Measurements from ENCODE around the gene RHOG.
"Not testable (repeated sequence)": the region's sequence is repeated elsewhere in the genome, so short reads cannot be mapped to it uniquely, and the experiment has no call there.

The RHOG gene

GRCh38 chr11:3815845-3816244 lies 24.9 kb downstream of the RHOG start:
- Histone ChIP-seq H3K4me1 (ENCODE audit: control insufficient read depth in 5 of 5, insufficient read depth in 5 of 5, low read length in 5 of 5) (no peaks in the 10 kb centered on the region), H3K27me3 (ENCODE audit: control insufficient read depth in 5 of 5, insufficient read depth in 4 of 5, low read length in 5 of 5) (no peaks in the 10 kb centered on the region), H3K4me3 (ENCODE audit: low read depth in 1 of 5, low read length in 5 of 5) (no peak overlapping the region), H3K9ac (ENCODE audit: low read length in 5 of 5) (no peak overlapping the region), H3K36me3 (ENCODE audit: control insufficient read depth in 5 of 5, insufficient read depth in 5 of 5, low read length in 5 of 5) (peaks cover 0 to 4% (median 0%) of the 10 kb centered on the region in 5 donors), H3K27ac (ENCODE audit: low read depth, low read length) (no peak overlapping the region), H3K9me3 (ENCODE audit: control insufficient read depth in 5 of 5, low read length in 5 of 5) (no peaks in the 10 kb centered on the region)

GRCh38 chr11:3814832-3815231 lies 25.9 kb downstream of the RHOG start:
- not testable (repeated sequence) for H3K4me1 ChIP-seq (ENCODE audit: control insufficient read depth in 5 of 5, insufficient read depth in 5 of 5, low read length in 5 of 5); H3K9me3 ChIP-seq (ENCODE audit: control insufficient read depth in 5 of 5, low read length in 5 of 5); H3K9ac ChIP-seq (ENCODE audit: low read length in 5 of 5); H3K27ac ChIP-seq (ENCODE audit: low read depth, low read length); H3K36me3 ChIP-seq (ENCODE audit: control insufficient read depth in 5 of 5, insufficient read depth in 5 of 5, low read length in 5 of 5); H3K4me3 ChIP-seq (ENCODE audit: low read depth in 1 of 5, low read length in 5 of 5); H3K27me3 ChIP-seq (ENCODE audit: control insufficient read depth in 5 of 5, insufficient read depth in 4 of 5, low read length in 5 of 5)

GRCh38 chr11:3810951-3811350 lies 29.8 kb downstream of the RHOG start:
- H3K27ac ChIP-seq (ENCODE audit: low read depth, low read length), result no peak overlapping the region
- H3K9me3 ChIP-seq (ENCODE audit: control insufficient read depth in 5 of 5, low read length in 5 of 5), result no peaks in the 10 kb centered on the region
- no peak overlapping the region for H3K4me3 ChIP-seq (ENCODE audit: low read depth in 1 of 5, low read length in 5 of 5)
- peaks cover 0 to 4% (median 0%) of the 10 kb centered on the region in 5 donors for H3K36me3 ChIP-seq (ENCODE audit: control insufficient read depth in 5 of 5, insufficient read depth in 5 of 5, low read length in 5 of 5)
- H3K4me1 ChIP-seq (ENCODE audit: control insufficient read depth in 5 of 5, insufficient read depth in 5 of 5, low read length in 5 of 5), result peaks cover 3 to 18% (median 15%) of the 10 kb centered on the region in 5 donors
- no peaks in the 10 kb centered on the region for H3K27me3 ChIP-seq (ENCODE audit: control insufficient read depth in 5 of 5, insufficient read depth in 4 of 5, low read length in 5 of 5)
- H3K9ac ChIP-seq (ENCODE audit: low read length in 5 of 5), result no peak overlapping the region

GRCh38 chr11:3810446-3810845 lies 30.3 kb downstream of the RHOG start:
- no peaks in the 10 kb centered on the region for H3K9me3 ChIP-seq (ENCODE audit: control insufficient read depth in 5 of 5, low read length in 5 of 5)
- no peak overlapping the region for H3K27ac ChIP-seq (ENCODE audit: low read depth, low read length)
- H3K4me3 ChIP-seq (ENCODE audit: low read depth in 1 of 5, low read length in 5 of 5), result no peak overlapping the region
- H3K36me3 ChIP-seq (ENCODE audit: control insufficient read depth in 5 of 5, insufficient read depth in 5 of 5, low read length in 5 of 5), result peaks cover 0 to 4% (median 0%) of the 10 kb centered on the region in 5 donors
- no peak overlapping the region for H3K9ac ChIP-seq (ENCODE audit: low read length in 5 of 5)
- peaks cover 3 to 18% (median 15%) of the 10 kb centered on the region in 5 donors for H3K4me1 ChIP-seq (ENCODE audit: control insufficient read depth in 5 of 5, insufficient read depth in 5 of 5, low read length in 5 of 5)
- no peaks in the 10 kb centered on the region for H3K27me3 ChIP-seq (ENCODE audit: control insufficient read depth in 5 of 5, insufficient read depth in 4 of 5, low read length in 5 of 5)

GRCh38 chr11:3809624-3809928 lies 31.2 kb downstream of the RHOG start:
- H3K27me3 ChIP-seq (ENCODE audit: control insufficient read depth in 5 of 5, insufficient read depth in 4 of 5, low read length in 5 of 5), result no peaks in the 10 kb centered on the region
- H3K9me3 ChIP-seq (ENCODE audit: control insufficient read depth in 5 of 5, low read length in 5 of 5), result no peaks in the 10 kb centered on the region
- no peak overlapping the region for H3K9ac ChIP-seq (ENCODE audit: low read length in 5 of 5)
- H3K4me3 ChIP-seq (ENCODE audit: low read depth in 1 of 5, low read length in 5 of 5), result no peak overlapping the region
- H3K36me3 ChIP-seq (ENCODE audit: control insufficient read depth in 5 of 5, insufficient read depth in 5 of 5, low read length in 5 of 5), result peaks cover 0 to 4% (median 0%) of the 10 kb centered on the region in 5 donors
- peaks cover 3 to 18% (median 15%) of the 10 kb centered on the region in 5 donors for H3K4me1 ChIP-seq (ENCODE audit: control insufficient read depth in 5 of 5, insufficient read depth in 5 of 5, low read length in 5 of 5)
- no peak overlapping the region for H3K27ac ChIP-seq (ENCODE audit: low read depth, low read length)

GRCh38 chr11:3808861-3809623 lies 31.7 kb downstream of the RHOG start:
- no peaks in the 10 kb centered on the region for H3K9me3 ChIP-seq (ENCODE audit: control insufficient read depth in 5 of 5, low read length in 5 of 5)
- H3K9ac ChIP-seq (ENCODE audit: low read length in 5 of 5), result peak overlapping the region in 4 of 5 donors; percentile 74 to 93 (median 78)
- H3K4me3 ChIP-seq (ENCODE audit: low read depth in 1 of 5, low read length in 5 of 5), result peak overlapping the region; percentile 23 to 92 (median 86)
- peaks cover 0 to 4% (median 0%) of the 10 kb centered on the region in 5 donors for H3K36me3 ChIP-seq (ENCODE audit: control insufficient read depth in 5 of 5, insufficient read depth in 5 of 5, low read length in 5 of 5)
- no peak overlapping the region for H3K27ac ChIP-seq (ENCODE audit: low read depth, low read length)
- H3K4me1 ChIP-seq (ENCODE audit: control insufficient read depth in 5 of 5, insufficient read depth in 5 of 5, low read length in 5 of 5), result peaks cover 3 to 18% (median 15%) of the 10 kb centered on the region in 5 donors
- H3K27me3 ChIP-seq (ENCODE audit: control insufficient read depth in 5 of 5, insufficient read depth in 4 of 5, low read length in 5 of 5), result no peaks in the 10 kb centered on the region

GRCh38 chr11:3807909-3808860 lies 32.6 kb downstream of the RHOG start, which contains the start of gene PGAP2:
Gene PGAP2 (plus strand): TSS chr11:3808560. CDS start chr11:3811260, 2,700 bp downstream.
- peaks cover 0 to 4% (median 0%) of the 10 kb centered on the region in 5 donors for H3K36me3 ChIP-seq (ENCODE audit: control insufficient read depth in 5 of 5, insufficient read depth in 5 of 5, low read length in 5 of 5)
- no peak within 1 kb of the TSS for H3K27ac ChIP-seq (ENCODE audit: low read depth, low read length)
- H3K4me3 ChIP-seq (ENCODE audit: low read depth in 1 of 5, low read length in 5 of 5), result peak within 1 kb of the TSS; percentile 80 to 96 (median 87)
- H3K27me3 ChIP-seq (ENCODE audit: control insufficient read depth in 5 of 5, insufficient read depth in 4 of 5, low read length in 5 of 5), result no peaks in the 10 kb centered on the region
- H3K9ac ChIP-seq (ENCODE audit: low read length in 5 of 5), result peak within 1 kb of the TSS in 4 of 5 donors; percentile 74 to 93 (median 78)
- peaks cover 3 to 18% (median 15%) of the 10 kb centered on the region in 5 donors for H3K4me1 ChIP-seq (ENCODE audit: control insufficient read depth in 5 of 5, insufficient read depth in 5 of 5, low read length in 5 of 5)
- H3K9me3 ChIP-seq (ENCODE audit: control insufficient read depth in 5 of 5, low read length in 5 of 5), result no peaks in the 10 kb centered on the region

GRCh38 chr11:3803726-3804495 lies 36.8 kb downstream of the RHOG start:
- Histone ChIP-seq H3K9ac (ENCODE audit: low read length in 5 of 5) (no peak overlapping the region), H3K4me1 (ENCODE audit: control insufficient read depth in 5 of 5, insufficient read depth in 5 of 5, low read length in 5 of 5) (peaks cover 3 to 13% (median 10%) of the 10 kb centered on the region in 5 donors), H3K36me3 (ENCODE audit: control insufficient read depth in 5 of 5, insufficient read depth in 5 of 5, low read length in 5 of 5) (no peaks in the 10 kb centered on the region), H3K9me3 (ENCODE audit: control insufficient read depth in 5 of 5, low read length in 5 of 5) (no peaks in the 10 kb centered on the region), H3K27me3 (ENCODE audit: control insufficient read depth in 5 of 5, insufficient read depth in 4 of 5, low read length in 5 of 5) (no peaks in the 10 kb centered on the region), H3K4me3 (ENCODE audit: low read depth in 1 of 5, low read length in 5 of 5) (no peak overlapping the region), H3K27ac (ENCODE audit: low read depth, low read length) (no peak overlapping the region)

- Histone ChIP-seq H3K27me3 (ENCODE audit: control insufficient read depth in 5 of 5, insufficient read depth in 4 of 5, low read length in 5 of 5) (no peaks in the 10 kb centered on the region), H3K36me3 (ENCODE audit: control insufficient read depth in 5 of 5, insufficient read depth in 5 of 5, low read length in 5 of 5) (no peaks in the 10 kb centered on the region), H3K4me3 (ENCODE audit: low read depth in 1 of 5, low read length in 5 of 5) (no peak overlapping the region), H3K27ac (ENCODE audit: low read depth, low read length) (no peak overlapping the region), H3K9ac (ENCODE audit: low read length in 5 of 5) (no peak overlapping the region), H3K4me1 (ENCODE audit: control insufficient read depth in 5 of 5, insufficient read depth in 5 of 5, low read length in 5 of 5) (peaks cover 2 to 6% (median 5%) of the 10 kb centered on the region in 5 donors), H3K9me3 (ENCODE audit: control insufficient read depth in 5 of 5, low read length in 5 of 5) (no peaks in the 10 kb centered on the region)
These were observed 38.6 kb downstream of the RHOG start for GRCh38 chr11:3802011-3802790.
